ENCODE results near the gene SIVA1.
A peak's percentile ranks its signal among the peaks of the same experiment; 100 is the strongest.
"Not testable (repeated sequence)": the region's sequence is repeated elsewhere in the genome, so short reads cannot be mapped to it uniquely, and the experiment has no call there.

The SIVA1 gene

GRCh38 chr14:104750753-104751057, 2.2 kb upstream of the SIVA1 start:
- not testable (repeated sequence) for DNase-seq

- DNase-seq: peak in 1 of 56 donors; percentile 68
Observed at GRCh38 chr14:104751539-104752422, 1.2 kb upstream of the SIVA1 start.

- DNase-seq: no peak
Observed at GRCh38 chr14:104752423-104752734, 568 bp upstream of the SIVA1 start.

- DNase-seq: peak in 1 of 56 donors; percentile 48
Observed at GRCh38 chr14:104753528-104754212, 723 bp downstream of the SIVA1 start.

GRCh38 chr14:104754213-104754851, 1.4 kb downstream of the SIVA1 start:
- DNase-seq: no peak

GRCh38 chr14:104755621-104756020, 2.7 kb downstream of the SIVA1 start:
- DNase-seq: no peak

- no peak for DNase-seq
Observed at GRCh38 chr14:104756477-104757237, 3.7 kb downstream of the SIVA1 start.

- DNase-seq: no peak
Observed at GRCh38 chr14:104757238-104757585, 4.3 kb downstream of the SIVA1 start.

- DNase-seq: no peak
Observed at GRCh38 chr14:104757681-104758392, 4.9 kb downstream of the SIVA1 start.

- DNase-seq: no peak
Observed at GRCh38 chr14:104758981-104759969, 6.3 kb downstream of the SIVA1 start.

- DNase-seq: no peak
Observed at GRCh38 chr14:104765517-104765916, 12.6 kb downstream of the SIVA1 start.

- no peak for DNase-seq
Observed at GRCh38 chr14:104766256-104766862, 13.4 kb downstream of the SIVA1 start.

GRCh38 chr14:104766863-104767633, 14.1 kb downstream of the SIVA1 start:
- no peak for DNase-seq

GRCh38 chr14:104767634-104767918, 14.6 kb downstream of the SIVA1 start:
- no peak for DNase-seq

- DNase-seq: peak in 55 of 56 donors; percentile 17 to 93 (median 73)
Observed at GRCh38 chr14:104768437-104769323, 15.7 kb downstream of the SIVA1 start.

- DNase-seq: no peak
Observed at GRCh38 chr14:104769324-104770071, 16.6 kb downstream of the SIVA1 start.

- no peak for DNase-seq
Observed at GRCh38 chr14:104770072-104770579, 17.2 kb downstream of the SIVA1 start.
